ENCODE results near the gene TSEN54. TPM values are rescaled to one million over a fixed set of nuclear protein-coding genes. Genes with fewer than 3 reads are reported as not detected.

TSEN54 gene
- total RNA-seq, 1 donor from 2014 or later = 14.1 TPM

DNA sequence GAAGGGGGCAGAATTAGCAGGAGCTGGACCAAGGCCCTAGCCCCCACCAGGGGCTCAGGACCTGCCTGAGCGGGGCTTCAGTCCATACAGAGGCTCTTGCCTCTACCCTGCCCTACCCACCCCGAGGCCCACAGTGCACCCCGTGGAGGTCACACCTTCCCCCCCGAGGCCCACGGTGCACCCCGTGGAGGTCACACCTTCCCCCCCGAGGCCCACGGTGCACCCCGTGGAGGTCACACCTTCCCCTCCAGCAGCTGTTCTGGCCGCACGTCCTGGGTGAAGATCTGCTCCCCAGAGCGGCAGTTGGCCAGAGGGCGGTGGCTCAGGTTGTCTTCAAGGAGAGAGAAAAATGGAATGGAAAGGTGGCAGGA lies 12.4 kb upstream of the TSEN54 start:
- no peak for DNase-seq (ENCODE audit: low read depth, low spot score)

DNA sequence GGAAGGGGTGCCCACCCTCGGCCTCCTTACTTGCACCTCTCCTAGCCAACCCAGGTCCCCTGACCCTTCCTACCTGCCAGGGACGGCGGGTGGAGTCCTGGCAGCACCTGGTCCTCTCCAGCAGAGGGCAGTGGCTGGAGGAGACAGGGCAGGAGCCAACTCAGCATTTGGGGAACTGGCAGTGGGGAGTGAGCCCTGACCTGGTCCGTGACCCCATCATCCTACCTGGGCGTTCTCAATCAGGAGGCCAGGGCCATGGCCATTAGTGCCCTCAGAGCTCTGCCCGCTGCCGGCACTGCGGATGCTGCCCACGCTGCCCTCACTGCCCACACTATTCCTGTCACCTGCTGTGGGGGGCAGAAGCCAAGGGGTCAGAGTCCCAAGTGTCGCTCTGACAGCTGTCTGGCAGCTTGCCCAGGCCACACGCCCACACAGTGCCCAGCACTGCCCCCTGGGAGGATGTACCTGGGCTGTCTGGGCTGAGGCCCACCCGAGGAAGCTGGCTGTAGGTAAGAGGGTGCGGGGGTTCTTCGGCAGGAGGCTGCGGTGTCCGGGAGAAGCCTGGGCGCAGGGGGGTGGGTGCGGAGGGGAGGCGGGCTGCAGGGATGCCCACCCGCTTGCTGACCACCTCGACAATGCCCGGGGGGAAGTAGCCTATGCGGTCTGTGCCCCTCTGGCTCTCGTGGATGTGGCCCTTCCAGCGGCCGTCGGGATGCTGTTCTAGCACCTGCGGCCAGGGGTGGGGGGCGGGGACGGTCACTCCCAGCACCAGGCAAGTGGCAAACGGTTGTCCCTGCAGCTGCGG lies 11.8 kb upstream of the TSEN54 start:
- no peak for DNase-seq (ENCODE audit: low read depth, low spot score)

DNA sequence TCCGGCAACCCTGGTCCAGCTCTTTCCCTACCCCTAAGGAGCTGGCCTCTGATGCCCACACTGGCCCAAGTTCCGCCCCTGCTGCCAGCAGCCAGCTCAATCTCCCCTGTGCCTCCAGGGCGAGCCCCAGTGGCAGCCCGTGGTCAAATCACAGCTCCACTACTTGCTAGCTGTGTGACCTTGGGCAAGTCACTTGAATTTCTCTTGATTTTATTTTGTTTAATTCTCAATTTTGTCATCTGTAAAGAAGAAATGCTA lies 11.2 kb upstream of the TSEN54 start:
- no peak for DNase-seq (ENCODE audit: low read depth, low spot score)

DNA sequence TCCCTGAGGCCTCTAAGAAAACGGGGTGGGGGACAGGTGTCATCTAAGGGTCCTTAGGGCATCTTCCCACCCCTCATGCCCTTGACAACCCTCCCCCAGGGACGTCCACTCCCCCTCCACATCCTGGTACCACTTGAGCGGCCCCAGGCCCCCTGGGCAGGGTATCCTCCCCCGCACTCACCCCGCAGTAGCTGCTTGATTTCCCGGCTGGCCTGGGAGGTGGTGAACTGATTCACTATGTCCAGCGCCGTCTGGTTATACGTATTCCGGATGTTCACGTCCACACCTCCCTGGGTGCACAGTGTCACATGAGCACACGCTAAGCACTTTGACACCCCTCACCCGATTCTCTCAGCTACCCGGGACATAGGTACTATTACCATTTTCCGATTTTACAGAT lies 10.7 kb upstream of the TSEN54 start:
- DNase-seq (ENCODE audit: low read depth, low spot score) = no peak

DNA sequence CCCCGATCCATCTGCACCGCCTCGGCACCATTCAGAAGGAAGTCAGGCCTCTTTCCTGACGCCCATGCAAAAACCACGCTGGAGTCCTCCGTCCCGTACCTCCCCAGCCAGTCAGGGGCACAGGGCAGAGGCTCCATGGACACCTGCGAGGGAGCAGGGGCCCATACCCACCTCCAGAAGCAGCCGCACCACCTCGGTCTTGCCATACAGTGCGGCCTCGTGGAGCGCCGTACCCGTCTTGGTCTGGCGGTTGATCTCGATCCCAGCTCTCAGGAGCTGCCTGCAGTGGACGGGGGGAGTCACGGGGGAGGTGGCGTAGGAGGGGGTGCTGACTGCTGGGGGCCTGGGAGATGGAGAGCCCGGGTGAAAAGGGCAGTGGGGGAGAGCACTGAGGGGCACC lies 10.2 kb upstream of the TSEN54 start:
- DNase-seq (ENCODE audit: low read depth, low spot score) = no peak

DNA sequence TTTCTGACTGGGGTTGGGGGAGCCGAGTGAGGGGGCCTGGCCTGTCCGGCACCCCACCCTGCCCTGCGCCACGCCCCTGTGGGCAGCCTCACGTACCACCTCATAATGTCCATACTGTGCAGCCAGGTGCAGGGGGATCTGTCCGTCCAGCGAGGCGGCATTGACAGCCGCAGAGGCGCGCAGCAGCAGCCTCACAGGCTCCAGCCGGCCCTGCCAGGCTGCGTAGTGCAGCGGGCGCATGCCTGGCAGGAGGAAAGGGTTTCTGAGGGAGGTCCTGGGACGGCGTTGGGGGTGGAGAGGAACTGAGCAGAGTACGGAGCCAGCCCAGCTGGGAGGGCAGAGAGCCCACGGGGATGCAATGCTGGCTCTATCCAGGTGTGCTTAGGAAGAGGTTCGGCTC lies 9.4 kb upstream of the TSEN54 start:
- no peak for DNase-seq (ENCODE audit: low read depth, low spot score)

DNA sequence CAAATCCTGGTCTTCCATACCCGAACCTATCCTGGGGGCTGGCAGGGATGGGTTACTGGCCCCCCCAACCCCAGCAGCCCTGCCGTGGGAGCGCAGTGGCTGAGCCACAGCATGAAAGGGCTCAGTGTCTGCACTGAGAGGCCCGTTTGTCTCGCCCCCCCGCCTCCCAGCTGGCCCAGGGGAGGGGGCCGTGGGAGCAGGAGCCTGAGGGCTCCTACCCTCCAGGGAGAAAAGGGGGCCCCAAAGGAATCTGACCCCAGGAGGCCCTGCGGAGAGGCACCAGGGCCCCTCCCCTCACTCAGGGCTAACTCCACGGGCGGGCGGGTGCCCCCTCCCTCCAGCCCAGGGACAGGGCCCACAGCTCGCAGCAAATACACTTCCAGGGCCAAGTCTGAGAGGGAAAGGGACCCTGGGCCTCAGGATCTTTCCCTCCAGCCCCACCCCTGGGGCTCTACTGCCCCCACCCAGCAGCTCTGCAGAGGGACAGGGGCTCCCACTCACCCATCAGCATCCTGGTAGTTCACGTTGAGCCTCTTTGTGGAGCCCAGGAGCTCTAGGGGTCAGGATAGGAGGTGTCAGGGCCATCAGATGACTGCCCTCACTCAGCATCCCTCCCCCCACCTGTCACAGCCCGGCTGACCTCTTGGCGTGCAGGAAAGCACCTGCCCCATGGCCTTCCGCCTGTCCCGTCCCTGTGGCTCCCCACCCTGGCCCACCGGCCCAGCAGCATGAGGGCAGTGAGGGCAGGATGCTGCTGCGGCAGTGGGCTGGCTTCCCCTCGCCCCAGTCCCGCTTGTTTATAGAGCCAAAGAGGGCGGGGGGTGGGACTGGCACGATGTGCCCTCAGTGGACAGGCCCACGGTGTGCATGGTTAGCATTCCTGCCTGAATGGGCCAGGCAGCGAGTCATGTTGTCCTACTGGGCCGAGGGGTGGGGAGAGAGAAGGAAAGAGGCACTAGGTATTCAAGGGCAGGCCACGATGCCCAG lies 8.3 kb upstream of the TSEN54 start:
- DNase-seq (ENCODE audit: low read depth, low spot score) = no peak

DNA sequence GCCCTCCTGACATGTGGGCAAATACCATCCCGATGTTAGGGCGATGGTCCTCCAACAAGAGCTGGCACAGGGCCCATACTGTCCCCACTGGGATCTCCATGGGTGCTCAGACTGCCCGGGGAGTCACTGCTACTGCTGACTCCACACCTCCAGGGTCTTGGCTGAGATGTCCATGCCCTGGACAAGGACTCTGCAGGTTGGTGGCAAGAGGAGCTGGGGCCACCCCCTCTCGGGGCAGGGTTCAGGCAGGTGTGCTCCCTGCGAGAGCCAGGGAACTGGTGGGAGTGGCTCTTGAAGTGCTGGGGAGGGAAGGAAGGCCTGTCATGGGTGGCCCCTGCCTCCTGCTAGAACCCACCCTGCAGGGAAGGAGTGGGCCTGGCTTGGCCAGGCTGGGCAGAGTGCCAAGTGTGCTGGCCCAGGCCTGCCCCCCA lies 7.4 kb upstream of the TSEN54 start:
- no peak for DNase-seq (ENCODE audit: low read depth, low spot score)

DNA sequence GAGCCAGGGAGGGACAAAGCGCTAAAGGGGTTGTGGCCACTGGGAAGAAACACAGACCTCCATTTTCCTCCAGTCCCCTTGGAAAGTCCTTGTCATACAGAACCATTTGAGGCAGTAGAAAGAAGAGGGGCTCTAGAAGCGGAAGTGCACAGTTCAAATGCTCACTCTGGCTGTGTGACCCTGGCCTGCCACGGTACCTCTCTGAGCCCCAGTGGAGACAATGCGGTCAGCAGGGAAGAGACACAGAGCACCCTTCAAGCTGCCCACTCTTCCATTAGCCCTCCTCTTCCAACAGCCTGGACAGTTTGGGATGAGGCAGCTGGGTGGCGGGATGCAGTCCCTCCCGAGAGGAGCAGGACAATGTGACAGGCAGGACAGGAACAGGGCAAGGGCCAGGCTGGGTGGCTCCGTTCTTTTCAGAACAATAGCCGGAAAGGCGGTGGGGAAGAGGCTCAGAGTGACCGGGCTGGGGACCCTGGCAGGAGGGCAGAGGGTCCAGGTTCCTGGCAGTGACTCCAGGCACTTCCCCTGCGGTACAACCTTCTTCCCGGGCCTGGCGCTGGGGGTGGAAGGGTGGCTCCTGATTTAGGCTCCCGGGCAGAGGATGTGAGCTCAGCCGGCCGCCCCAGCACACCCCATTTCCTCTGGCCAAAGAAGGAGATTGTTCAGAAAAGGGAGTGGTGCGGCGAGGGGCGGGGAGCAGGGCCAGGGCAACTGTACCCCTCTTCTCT lies 6.6 kb upstream of the TSEN54 start:
- no peak for DNase-seq (ENCODE audit: low read depth, low spot score)

DNA sequence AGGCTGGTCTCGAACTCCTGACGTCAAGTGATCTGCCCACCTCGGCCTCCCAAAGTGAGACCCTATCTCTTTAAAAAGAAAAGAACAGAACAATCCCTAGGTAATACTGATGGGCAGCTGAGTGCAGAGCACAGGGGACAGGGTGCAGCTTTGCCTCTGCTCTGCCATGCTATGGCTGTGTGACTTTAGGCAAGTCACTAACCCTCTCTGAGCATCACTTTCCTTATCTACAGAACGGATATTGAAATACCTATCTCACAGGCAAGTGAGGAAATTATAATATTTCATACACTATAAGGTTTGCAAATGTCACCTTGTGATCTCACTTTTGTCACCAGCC lies 5.1 kb upstream of the TSEN54 start:
- no peak for DNase-seq (ENCODE audit: low read depth, low spot score)

DNA sequence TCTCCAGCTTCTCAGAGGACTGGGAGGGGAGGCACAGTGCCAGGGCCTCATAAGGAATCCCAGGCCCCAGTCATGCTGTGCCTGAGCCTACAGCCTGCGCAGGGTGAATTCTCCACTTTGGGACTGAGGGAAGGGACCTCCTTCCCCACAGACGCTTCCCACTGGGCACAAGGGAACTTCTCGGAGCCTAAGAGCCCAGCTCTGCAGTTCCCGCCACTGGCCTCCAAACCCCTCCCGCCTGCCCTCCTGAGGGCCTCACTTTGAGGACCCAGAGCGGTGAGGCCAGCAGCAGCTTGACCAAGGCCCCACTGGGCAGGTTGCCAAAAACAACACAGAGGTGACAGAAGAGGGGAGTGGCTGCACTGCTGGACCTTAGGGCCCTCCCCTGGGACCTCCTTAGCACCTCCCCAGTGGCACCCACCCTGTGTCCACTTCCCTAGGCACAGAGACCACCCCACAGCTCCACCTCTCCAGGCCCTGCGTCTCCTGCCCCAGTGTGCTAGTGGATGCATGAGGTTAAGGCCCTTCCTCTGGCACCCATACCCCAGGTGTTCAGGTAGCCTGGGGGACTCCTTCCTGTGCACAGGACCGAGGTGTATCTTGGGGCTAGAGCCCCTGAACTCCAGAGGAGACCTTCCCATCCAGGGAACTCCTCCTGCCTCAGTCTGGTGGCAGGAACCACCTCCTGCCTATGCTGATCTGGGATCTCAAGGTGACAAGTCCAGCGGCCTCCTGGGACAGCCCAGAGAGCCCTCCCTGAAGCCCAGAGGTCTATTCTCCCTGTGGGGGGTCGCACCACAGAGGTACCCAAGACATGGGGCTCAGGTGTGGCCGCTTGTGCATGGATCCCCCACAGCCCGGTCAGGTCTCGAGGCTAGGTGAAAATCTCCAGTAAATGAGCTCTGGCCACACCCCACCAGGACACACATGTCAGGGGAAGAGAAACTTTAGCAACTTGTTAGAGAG lies 4.4 kb upstream of the TSEN54 start:
- no peak for DNase-seq (ENCODE audit: low read depth, low spot score)

DNA sequence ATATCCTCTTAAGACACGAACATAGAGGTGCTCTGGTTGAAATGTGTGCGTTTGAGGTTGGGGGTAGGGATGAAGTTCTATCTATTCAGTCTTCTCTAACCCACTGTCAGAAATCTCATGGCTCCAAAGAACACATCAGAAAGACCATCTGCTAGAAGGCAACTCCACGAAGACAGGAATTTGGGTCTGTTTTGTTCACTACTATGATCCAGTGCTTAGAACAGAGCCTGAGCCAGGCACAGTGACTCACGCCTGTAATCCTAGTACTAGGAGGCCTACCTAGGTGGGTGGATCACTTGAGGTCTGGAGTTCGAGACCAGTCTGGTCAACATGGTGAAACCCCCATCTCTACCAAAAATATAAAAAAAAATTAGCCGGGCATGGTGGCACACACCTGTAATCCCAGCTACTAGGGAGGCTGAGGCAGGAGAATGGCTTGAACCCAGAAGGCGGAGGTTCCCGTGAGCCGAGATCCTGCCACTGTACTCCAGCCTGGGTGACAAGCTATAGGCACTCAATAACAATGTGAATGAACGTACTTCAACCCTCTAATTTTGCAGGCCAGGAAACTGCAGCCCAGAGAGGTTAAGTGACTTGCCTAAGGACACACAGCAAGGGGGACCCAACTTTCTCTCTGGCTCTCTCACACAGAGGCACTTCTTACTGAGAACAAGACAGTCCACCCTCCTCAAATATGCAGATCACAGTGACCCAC lies 3.2 kb upstream of the TSEN54 start:
- no peak for DNase-seq (ENCODE audit: low read depth, low spot score)

DNA sequence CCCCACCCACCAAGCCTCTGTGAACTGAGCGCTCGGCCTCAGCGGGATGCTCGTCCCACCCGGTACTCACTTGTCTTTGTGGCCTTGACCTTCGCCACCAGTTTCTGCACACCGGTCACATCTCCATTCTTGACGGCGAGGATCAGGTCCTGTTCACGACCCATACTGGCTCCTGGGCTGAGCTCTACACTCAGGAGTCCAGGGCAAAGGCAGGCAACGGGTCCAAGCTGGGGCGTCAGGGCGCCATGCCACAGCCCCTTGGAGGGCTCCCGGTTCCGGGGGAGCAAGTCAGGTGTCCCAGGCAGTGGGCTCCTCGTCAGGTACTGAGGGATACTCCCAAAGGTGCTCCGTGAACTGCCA lies 2.7 kb upstream of the TSEN54 start:
- DNase-seq (ENCODE audit: low read depth, low spot score) = no peak

DNA sequence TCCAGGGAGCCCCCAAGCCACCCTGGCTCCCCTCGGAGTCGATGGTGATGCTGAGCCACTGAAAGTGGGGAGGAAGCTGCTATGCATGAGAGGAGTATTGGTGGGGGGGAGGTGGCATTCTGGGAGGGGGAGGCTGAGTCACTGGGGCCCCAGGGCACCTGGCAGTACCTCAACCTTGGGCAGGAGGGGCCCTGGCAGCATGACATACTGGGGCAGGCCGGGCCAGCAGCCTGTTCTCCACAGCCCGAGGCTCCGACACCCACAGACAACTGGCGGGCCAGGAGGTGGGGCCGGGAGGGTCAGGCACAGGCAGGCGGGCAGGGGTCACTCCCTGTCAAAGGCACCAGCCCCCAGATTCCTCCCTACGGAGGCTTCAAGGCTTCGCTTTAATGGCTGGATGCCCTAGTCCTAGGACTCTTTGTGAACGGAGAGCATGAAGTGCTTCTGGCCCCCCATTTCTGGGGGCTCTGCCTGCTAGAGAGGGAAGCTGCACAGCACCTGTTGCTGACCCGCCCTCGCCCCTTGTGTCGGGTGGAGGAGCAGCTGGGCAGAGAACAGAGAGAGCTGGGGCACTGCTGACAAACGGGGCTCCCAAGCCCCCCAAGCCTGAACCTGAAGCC lies 1.9 kb upstream of the TSEN54 start:
- no peak for DNase-seq (ENCODE audit: low read depth, low spot score)

DNA sequence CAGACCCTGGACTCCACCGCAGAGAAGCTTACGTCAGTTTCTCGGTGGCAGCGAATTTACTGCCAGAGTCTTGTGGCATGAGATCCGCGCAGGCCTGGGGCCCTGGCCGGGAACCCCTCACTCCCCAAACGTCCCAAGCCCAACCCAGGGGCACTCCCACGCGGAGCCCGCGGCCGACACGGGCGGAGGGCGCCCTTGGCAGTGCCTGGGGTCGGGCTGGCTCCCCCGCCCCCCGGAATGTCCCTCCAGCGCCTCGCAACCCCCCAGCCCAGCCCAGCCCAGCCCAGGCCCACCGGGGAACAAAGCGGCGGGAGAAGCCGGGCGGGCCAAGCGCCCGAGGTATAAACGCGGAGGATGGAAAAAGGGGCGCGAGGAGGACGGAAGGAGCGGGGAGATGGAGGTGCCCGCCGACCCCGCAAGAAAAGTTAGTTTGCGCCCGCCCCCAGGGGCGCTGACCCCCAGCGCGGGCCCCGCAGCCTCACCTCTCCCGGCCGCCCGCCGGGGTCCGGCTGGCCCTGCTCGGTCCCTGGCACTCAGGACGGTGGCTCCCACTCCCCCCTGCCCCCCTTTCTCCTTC lies 1.3 kb upstream of the TSEN54 start:
- no peak for DNase-seq (ENCODE audit: low read depth, low spot score)

DNA sequence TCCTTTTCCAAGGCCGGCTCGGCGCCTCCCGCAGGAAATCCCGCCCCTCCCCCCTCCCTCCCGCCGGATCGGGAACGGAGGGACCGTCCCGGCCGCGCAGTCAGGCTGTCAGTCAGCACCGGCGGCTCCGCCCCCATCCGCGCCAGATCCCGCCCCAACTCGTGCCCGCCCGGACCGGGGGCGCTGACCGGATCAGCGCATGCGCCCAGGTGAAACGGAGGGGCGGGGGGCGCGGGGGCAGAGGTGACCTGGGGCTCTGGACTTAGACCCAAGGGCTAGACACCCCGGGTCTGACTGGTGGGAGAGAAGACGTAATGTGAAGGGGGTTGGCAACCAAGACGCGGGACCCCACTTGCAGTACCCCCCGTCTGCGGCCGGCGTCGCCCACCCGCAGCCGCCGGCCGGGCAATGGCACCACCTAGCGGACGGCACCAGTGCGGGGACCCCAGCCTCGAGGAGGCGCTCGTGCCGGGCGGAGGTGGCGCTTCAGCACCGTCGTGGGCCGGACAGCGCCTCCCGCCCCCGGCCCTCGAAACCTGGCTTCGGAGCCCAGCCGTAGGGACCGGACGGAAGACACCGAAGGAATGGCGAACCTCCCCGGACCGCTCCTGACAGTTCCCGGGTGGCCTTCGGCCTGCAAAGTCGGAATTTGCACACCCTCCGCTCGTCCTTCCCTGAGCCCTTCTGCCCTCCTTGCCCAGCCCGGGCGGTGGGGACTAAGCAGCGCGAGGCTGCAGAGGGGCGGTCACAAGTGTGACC lies 653 bp upstream of the TSEN54 start, which contains the start of gene CASKIN2:
CASKIN2 (minus strand) TSS at position 42 of the 759 bp plus-strand sequence. CDS start 1,733 bp downstream, outside the sequence.
- peak; percentile 71 for DNase-seq (ENCODE audit: low read depth, low spot score)

DNA sequence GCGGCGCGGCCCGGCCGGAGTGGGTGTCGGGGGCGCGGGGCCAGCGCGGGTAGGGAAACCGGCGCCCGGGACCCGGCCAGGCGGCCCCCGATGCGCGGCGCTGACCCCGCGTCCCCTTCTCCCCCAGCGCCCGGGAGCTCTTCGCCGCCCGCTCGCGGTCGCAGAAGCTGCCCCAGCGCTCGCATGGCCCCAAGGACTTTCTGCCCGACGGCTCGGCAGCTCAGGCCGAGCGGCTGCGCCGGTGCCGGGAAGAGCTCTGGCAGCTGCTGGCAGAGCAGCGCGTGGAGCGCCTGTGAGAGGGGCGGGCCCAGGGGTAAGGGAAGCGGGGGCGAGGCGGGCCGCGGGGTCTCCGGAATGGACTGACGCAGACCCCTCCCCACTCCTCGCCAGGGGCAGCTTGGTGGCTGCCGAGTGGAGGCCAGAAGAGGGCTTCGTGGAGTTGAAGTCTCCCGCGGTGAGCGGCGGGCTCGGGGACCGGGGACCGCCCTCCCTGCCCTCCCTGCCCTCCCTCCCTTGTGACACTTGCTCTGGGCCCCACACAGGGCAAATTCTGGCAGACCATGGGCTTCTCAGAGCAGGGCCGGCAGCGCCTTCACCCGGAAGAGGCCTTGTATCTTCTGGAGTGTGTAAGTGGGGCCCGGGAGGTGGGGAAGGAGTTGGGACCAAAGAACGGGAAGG lies 430 bp downstream of the TSEN54 start:
- no peak for DNase-seq (ENCODE audit: low read depth, low spot score)

DNA sequence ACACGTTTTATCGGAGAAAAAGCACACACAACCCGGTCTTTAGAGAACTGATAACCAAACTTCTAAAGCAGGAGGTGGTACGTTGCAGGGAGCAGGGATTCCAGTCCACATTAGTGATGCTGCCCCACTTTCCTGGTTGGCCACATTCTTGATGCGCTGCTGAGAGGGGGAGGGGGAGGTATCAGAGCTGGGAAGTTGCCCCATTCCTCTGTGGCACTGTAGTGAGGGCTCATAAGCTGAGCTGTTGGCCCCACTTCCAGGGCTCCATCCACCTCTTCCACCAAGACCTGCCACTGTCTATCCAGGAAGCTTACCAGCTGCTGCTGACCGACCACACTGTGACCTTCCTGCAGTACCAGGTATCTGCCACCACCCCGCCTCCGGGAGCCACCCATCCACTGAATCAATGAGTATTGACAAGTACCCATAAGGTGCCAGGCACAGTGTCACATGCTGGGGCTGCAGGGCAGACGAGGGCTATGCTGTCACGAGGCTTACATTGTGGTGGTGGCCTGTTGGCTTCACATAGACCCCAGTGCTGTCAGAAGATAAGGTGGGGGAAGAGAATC lies 1.1 kb downstream of the TSEN54 start:
- DNase-seq (ENCODE audit: low read depth, low spot score) = no peak
